Measurements from ENCODE around the gene STKLD1. TPM values are rescaled to one million over a fixed set of nuclear protein-coding genes. Genes with fewer than 3 reads are reported as not detected.

STKLD1 gene
- total and polyA plus RNA-seq, 4 donors: 0.40 to 3.1 (median 1.1) TPM

DNA sequence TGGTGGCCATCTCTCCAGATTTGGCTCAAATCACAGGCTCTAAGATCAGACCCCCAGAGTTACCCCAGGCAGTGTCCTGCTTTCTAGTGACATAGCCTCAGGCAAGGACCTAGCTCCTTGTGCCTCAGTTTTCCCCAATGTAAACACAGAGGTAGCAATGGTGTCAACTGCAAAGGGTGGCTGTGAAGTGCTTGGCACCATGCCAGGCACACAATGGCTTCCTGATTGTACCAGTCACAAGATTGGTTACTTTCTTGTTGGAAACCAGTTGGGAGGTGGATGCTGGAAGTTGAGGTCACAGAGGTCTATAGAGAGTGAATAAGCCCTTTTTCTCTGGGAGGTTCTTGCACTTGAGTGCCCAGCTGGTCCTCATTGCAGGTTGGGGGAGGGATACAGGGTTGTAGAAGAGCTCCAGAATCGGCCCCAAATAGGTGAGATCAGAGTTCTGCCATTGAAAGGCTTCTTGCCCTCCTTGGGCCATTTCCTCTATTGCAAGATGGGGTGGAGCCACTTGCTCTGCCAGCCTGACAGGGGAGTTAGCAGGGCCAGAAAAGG is 2.3 kb downstream of the STKLD1 start:
- DNase-seq: no peak
- H3K27me3 ChIP-seq (ENCODE audit: control insufficient read depth in 3 of 3, insufficient read depth in 3 of 3, low read length in 2 of 3): no peaks in the 10 kb centered on the region
- H3K36me3 ChIP-seq (ENCODE audit: control insufficient read depth in 4 of 4, insufficient read depth in 4 of 4, low read length in 4 of 4): peaks cover 0 to 2% (median under 1%) of the 10 kb centered on the region in 4 donors
- TF ChIP-seq CTCF (IDR thresholded peaks at IDR 0.05; ENCODE audit: control extremely low read depth, extremely low read depth): no peak
- H3K9me3 ChIP-seq (ENCODE audit: control insufficient read depth in 4 of 4, insufficient read depth in 3 of 4, low read length in 3 of 4): no peaks in the 10 kb centered on the region
- H3K4me3 ChIP-seq: no peak overlapping the region
- H3K9ac ChIP-seq (ENCODE audit: insufficient read depth in 1 of 2, low read length in 2 of 2): no peak overlapping the region
- ATAC-seq (ENCODE audit: insufficient read depth, low FRiP score): no peak
- H3K27ac ChIP-seq (ENCODE audit: low read depth in 1 of 2, low read length in 1 of 2): no peak overlapping the region
- WGBS, 2 donors: 53 to 73% methylated on average over 1 of the region's 1 CpG
- H3K4me1 ChIP-seq (ENCODE audit: control insufficient read depth in 5 of 5, insufficient read depth in 5 of 5, low read length in 5 of 5): peaks cover 0 to 19% (median 0%) of the 10 kb centered on the region in 5 donors

DNA sequence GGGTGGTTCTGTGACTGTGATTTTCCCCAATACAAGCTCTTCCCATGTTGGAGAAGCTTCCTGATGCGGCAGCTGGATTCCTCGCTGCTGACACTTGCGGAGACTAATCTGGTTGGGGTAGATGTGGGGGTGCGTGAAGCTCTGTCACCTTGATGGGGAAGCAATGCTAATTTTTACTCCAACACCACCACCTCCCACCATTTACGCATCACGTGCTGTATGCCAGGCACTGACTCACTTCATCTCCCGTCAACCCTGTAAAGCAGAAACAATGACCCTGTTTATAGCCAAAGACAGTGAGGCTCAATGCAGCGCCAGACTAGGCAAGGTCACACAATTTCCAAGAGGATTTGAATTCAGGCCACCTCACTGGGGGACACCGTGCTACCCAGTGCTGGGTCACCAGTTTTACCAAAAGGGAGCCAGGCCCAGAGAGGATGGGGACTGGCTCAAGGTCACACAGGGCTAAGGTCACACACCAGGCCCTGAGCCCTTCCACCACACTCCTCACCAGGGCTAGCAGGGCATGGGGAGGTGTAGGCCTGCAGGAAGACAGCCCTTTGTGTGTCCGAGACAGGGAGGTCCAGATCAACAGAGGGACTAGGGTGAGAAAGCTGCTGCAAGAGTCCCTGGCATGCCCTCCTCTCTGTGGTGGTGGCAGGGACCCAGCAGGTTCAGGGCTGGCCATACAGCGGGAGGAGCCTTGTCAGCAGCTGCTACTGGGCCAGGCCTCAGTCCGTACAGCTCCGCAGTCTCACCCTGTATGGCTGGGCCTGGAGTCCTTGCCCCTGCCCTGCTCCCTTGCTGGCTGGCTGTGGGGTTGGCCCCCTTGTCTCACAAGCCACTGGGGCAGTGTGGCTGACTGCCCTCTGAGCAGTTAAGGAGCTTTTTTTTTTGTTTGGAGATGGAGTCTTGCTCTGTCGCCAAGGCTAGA is 3.3 kb downstream of the STKLD1 start:
- TF ChIP-seq CTCF (IDR thresholded peaks at IDR 0.05; ENCODE audit: control extremely low read depth, extremely low read depth): no peak
- no peak overlapping the region for H3K27ac ChIP-seq (ENCODE audit: low read depth in 1 of 2, low read length in 1 of 2)
- ATAC-seq (ENCODE audit: insufficient read depth, low FRiP score) (no peak), DNase-seq (no peak)
- H3K27me3 ChIP-seq (ENCODE audit: control insufficient read depth in 3 of 3, insufficient read depth in 3 of 3, low read length in 2 of 3): no peaks in the 10 kb centered on the region
- 94% methylated on average over 14 of the region's 14 CpGs for WGBS, 2 donors
- no peak overlapping the region for H3K4me3 ChIP-seq
- H3K36me3 ChIP-seq (ENCODE audit: control insufficient read depth in 4 of 4, insufficient read depth in 4 of 4, low read length in 4 of 4): peaks cover 0 to 2% (median 0%) of the 10 kb centered on the region in 4 donors
- peaks cover 0 to 12% (median 0%) of the 10 kb centered on the region in 5 donors for H3K4me1 ChIP-seq (ENCODE audit: control insufficient read depth in 5 of 5, insufficient read depth in 5 of 5, low read length in 5 of 5)
- H3K9ac ChIP-seq (ENCODE audit: insufficient read depth in 1 of 2, low read length in 2 of 2): no peak overlapping the region
- no peaks in the 10 kb centered on the region for H3K9me3 ChIP-seq (ENCODE audit: control insufficient read depth in 4 of 4, insufficient read depth in 3 of 4, low read length in 3 of 4)

GRCh38 chr9:133380734-133381133 is 4.6 kb downstream of the STKLD1 start:
- Histone ChIP-seq H3K4me1 (ENCODE audit: control insufficient read depth in 5 of 5, insufficient read depth in 5 of 5, low read length in 5 of 5) (peaks cover 0 to 5% (median 0%) of the 10 kb centered on the region in 5 donors), H3K4me3 (no peak overlapping the region), H3K36me3 (ENCODE audit: control insufficient read depth in 4 of 4, insufficient read depth in 4 of 4, low read length in 4 of 4) (peaks cover 0 to 2% (median 0%) of the 10 kb centered on the region in 4 donors), H3K27me3 (ENCODE audit: control insufficient read depth in 3 of 3, insufficient read depth in 3 of 3, low read length in 2 of 3) (no peaks in the 10 kb centered on the region), H3K27ac (ENCODE audit: low read depth in 1 of 2, low read length in 1 of 2) (no peak overlapping the region), H3K9ac (ENCODE audit: insufficient read depth in 1 of 2, low read length in 2 of 2) (no peak overlapping the region), H3K9me3 (ENCODE audit: control insufficient read depth in 4 of 4, insufficient read depth in 3 of 4, low read length in 3 of 4) (no peaks in the 10 kb centered on the region)
- ATAC-seq (ENCODE audit: insufficient read depth, low FRiP score) (no peak), DNase-seq (peak; percentile 41 to 73 (median 70))
- WGBS, 2 donors: 84 to 93% methylated on average over 4 of the region's 4 CpGs
- no peak for TF ChIP-seq CTCF (IDR thresholded peaks at IDR 0.05; ENCODE audit: control extremely low read depth, extremely low read depth)

All from lung (tissue), 12 donors.